ENCODE measurements around the gene CAMK2N2.

GRCh38 chr3:184257083-184257915 is 4.1 kb downstream of the CAMK2N2 start:
- TF ChIP-seq POLR2A (IDR thresholded peaks at IDR 0.05) (no peak), CTCF (IDR thresholded peaks at IDR 0.05) (no peak)
